Neural crest cell (in vitro differentiated cells): ENCODE data around the gene SYNCRIP. TPM values are rescaled to one million over a fixed set of nuclear protein-coding genes. Genes with fewer than 3 reads are reported as not detected.

Experiments
- DNase-seq: peaks from one replicate; pipeline ENCODE4 v3.0.0; 2021; ENCODE audit warnings: low read depth, mixed read lengths, low spot score
- H3K27ac Mint-ChIP-seq: one replicate; pipeline ENCODE4 v1.8.0; 2021; ENCODE audit warnings: mild to moderate bottlenecking, mixed read lengths; ENCODE audit not compliant: unreplicated experiment
- H3K27me3 Mint-ChIP-seq: 2 replicates; pipeline ENCODE4 v1.8.0; 2021; ENCODE audit warnings: low read depth, mild to moderate bottlenecking, mixed read lengths
- H3K36me3 Mint-ChIP-seq: 2 replicates; pipeline ENCODE4 v1.8.0; 2021; ENCODE audit warnings: low read depth, mild to moderate bottlenecking, mixed read lengths
- H3K4me1 Mint-ChIP-seq: 2 replicates; pipeline ENCODE4 v1.8.0; 2021; ENCODE audit warnings: mixed read lengths
- H3K4me3 Mint-ChIP-seq: one replicate; pipeline ENCODE4 v1.8.0; 2021; ENCODE audit warnings: mild to moderate bottlenecking, mixed read lengths
- H3K9me3 Mint-ChIP-seq: 2 replicates; pipeline ENCODE4 v1.8.0; 2021; ENCODE audit warnings: mixed read lengths
- CTCF ChIP-seq: fragments of 200-600 bp; sonication (generic); conservative IDR thresholded peaks from 2 replicates; pipeline ENCODE4 v1.5.0; 2021; ENCODE audit warnings: antibody characterized with exemption, mild to moderate bottlenecking
- total RNA-seq: library from RNA; stranded (reverse); gene quantifications from 2 replicates; pipeline ENCODE4 v1.2.1, GENCODE V29; 2021

The SYNCRIP gene
- total RNA-seq, 1 donor from 2014 or later, result 146 TPM

- Mint-ChIP-seq H3K27me3 (peaks cover 5% of the 10 kb centered on the region), H3K27ac (peak overlapping the region; percentile 99), H3K36me3 (peaks cover 39% of the 10 kb centered on the region), H3K4me1 (peaks cover 54% of the 10 kb centered on the region), H3K4me3 (peak overlapping the region; percentile 98), H3K9me3 (peaks cover 4% of the 10 kb centered on the region)
- TF ChIP-seq CTCF, result no peak
- DNase-seq, result no peak
These were observed 35.4 kb upstream of the SYNCRIP start for GRCh38 chr6:85678026-85678601.

GRCh38 chr6:85677234-85677956, 34.7 kb upstream of the SYNCRIP start:
- Mint-ChIP-seq H3K4me1 (peaks cover 58% of the 10 kb centered on the region), H3K9me3 (peaks cover 4% of the 10 kb centered on the region), H3K4me3 (peak overlapping the region; percentile 98), H3K27me3 (peaks cover 5% of the 10 kb centered on the region), H3K27ac (peak overlapping the region; percentile 99), H3K36me3 (peaks cover 44% of the 10 kb centered on the region)
- peak; percentile 47 for TF ChIP-seq CTCF
- no peak for DNase-seq

- peak overlapping the region; percentile 98 for H3K4me3 Mint-ChIP-seq
- H3K9me3 Mint-ChIP-seq, result no peaks in the 10 kb centered on the region
- DNase-seq, result no peak
- H3K36me3 Mint-ChIP-seq, result peaks cover 40% of the 10 kb centered on the region
- H3K27me3 Mint-ChIP-seq, result peaks cover 5% of the 10 kb centered on the region
- peak overlapping the region; percentile 89 for H3K27ac Mint-ChIP-seq
- H3K4me1 Mint-ChIP-seq, result peaks cover 58% of the 10 kb centered on the region
- no peak for TF ChIP-seq CTCF
These were observed 33.5 kb upstream of the SYNCRIP start for GRCh38 chr6:85676086-85676729.

GRCh38 chr6:85675030-85675819, 32.5 kb upstream of the SYNCRIP start:
- TF ChIP-seq CTCF, result no peak
- Mint-ChIP-seq H3K9me3 (no peaks in the 10 kb centered on the region), H3K36me3 (peaks cover 40% of the 10 kb centered on the region), H3K4me1 (peaks cover 55% of the 10 kb centered on the region), H3K4me3 (peak overlapping the region; percentile 98), H3K27ac (no peak overlapping the region), H3K27me3 (peaks cover 5% of the 10 kb centered on the region)
- DNase-seq, result no peak

- peaks cover 54% of the 10 kb centered on the region for H3K4me1 Mint-ChIP-seq
- H3K9me3 Mint-ChIP-seq, result no peaks in the 10 kb centered on the region
- TF ChIP-seq CTCF, result no peak
- peak overlapping the region; percentile 98 for H3K4me3 Mint-ChIP-seq
- no peak for DNase-seq
- peaks cover 40% of the 10 kb centered on the region for H3K36me3 Mint-ChIP-seq
- H3K27me3 Mint-ChIP-seq, result peaks cover 5% of the 10 kb centered on the region
- no peak overlapping the region for H3K27ac Mint-ChIP-seq
These were observed 31.9 kb upstream of the SYNCRIP start for GRCh38 chr6:85674604-85675003.
